ENCODE results near the gene HDAC4. TPM values are rescaled to one million over a fixed set of nuclear protein-coding genes. Genes with fewer than 3 reads are reported as not detected.
A peak's percentile ranks its signal among the peaks of the same experiment; 100 is the strongest.

The HDAC4 gene
- polyA plus RNA-seq, 10 donors = 10.2 to 15.4 (median 11.9) TPM

GRCh38 chr2:239000089-239000488, 400.7 kb downstream of the HDAC4 start:
- DNase-seq = no peak

GRCh38 chr2:238999291-238999741, 401.5 kb downstream of the HDAC4 start:
- DNase-seq = peak in 2 of 3 donors; percentile 34 to 71

- DNase-seq = peak in 1 of 3 donors; percentile 46
Observed at GRCh38 chr2:238998801-238999200, 402.0 kb downstream of the HDAC4 start.
